Measurements from ENCODE around the gene KAT5.
"Not testable (repeated sequence)": the region's sequence is repeated elsewhere in the genome, so short reads cannot be mapped to it uniquely, and the experiment has no call there.

The KAT5 gene

DNA sequence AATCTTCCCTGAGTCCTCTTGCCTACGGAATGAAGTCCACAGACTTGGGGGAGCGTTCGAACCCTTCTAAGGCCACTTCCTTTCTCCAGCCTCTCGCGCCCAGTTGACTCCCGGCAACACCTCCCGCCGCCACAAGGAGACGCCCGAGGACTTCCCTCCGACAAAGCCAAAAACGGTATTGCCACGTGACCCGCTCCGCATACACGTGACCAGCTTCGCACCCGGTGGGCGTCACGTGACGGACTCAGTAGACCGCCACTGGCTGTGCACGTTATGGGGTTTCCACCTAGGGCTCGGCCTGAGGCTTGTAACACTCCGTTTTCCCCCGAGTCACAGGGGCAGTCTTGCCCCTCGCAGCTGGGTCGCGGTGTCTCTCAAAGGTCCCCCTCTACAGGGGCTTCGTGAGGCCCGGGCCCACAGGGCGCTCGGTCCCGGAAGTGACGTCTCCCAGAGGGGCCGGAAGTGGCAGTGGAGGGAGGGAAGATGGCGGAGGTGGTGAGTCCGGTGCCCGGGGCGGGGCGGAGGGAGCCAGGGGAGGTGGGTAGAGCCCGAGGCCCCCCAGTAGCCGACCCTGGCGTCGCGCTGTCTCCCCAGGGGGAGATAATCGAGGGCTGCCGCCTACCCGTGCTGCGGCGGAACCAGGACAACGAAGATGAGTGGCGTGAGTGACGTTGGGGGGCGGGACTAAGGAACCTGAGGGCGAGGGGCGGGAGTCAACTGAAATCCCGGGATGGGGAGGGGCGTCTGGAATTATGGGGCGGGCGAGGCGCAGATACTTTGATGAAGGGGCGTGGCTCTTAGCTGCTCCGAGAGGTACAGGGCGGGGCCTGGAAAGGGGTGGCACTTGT, at the start of gene KAT5:
Gene KAT5, plus strand, starts transcription at position 468 of the 848 bp plus-strand sequence. Its CDS starts 16 bp downstream, at position 484.
- peak; percentile 99 for DNase-seq (ENCODE audit: low spot score)

DNA sequence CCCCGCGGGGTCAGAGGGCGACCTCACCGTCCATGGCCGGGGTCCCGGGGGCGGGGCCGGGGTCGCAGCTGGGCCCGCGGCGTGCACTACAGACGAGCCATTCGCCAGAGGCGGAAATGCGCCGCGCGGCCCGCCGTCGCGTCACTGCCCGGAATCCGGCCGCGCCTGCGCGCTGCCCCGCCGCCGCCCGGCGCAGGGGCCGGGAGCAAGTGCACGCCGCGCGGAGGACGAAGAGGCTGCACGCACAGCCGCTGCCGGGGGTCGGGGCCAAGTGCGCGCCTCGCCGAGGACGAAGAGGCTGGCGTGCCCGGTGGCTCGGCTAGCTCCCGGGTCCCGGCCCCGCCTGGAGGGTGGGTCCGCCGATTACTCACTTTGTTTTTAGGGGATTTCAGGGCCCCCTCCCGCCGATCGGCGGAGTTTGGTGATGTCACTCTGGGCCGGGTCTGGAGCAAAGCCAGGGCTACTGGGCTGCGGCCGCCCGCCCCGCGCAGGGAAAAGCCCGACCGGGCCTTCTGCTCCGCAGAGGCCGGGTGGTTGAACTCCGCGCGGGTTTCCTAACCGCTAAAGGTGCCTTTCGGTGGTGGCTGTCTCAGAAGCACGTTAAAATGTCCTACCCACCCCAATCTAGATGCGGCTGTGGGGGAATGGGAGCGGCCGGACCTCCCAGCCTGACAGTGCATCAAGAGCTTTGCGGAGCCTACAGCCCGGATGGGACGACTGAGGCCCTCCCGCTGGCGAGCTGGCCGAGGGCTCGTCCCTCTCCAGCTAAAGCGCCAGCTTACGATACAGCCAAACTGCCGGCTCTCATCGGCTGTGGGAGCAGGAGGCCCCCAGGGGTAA, 49.0 kb upstream of the KAT5 start, which contains the start of gene RELA:
Gene RELA, minus strand, starts transcription at position 118 of the 840 bp plus-strand sequence. Its CDS starts 84 bp downstream, at position 34.
- DNase-seq (ENCODE audit: low spot score), result peak; percentile 90

DNA sequence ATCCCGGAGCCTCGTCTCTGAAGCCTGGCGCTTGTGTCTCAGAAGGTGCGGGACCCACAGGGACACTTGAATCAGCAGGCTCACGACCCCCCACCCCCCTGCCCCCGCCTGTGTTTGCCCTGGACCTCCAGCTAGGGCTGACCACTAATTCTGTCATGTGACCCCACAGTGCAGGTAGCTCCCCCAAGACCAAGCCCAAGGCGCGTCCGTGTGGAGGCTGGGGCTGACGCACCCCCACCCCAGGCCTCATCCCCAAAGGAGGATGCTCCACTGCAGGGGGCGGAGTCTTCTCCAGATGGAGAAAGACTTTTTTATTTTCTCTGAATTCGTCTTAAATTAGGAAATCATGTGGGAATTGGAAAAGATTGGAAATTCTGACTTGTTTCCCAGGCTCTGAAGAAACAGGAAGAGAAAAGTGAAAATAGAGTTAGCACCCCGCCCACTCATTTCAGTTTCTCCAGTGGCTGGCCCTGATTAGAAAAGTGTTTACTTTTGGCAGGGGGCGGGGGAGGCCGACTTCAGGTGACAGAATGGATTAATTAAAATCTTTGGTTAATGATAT, 48.3 kb upstream of the KAT5 start:
- DNase-seq (ENCODE audit: low spot score), result peak; percentile 36

DNA sequence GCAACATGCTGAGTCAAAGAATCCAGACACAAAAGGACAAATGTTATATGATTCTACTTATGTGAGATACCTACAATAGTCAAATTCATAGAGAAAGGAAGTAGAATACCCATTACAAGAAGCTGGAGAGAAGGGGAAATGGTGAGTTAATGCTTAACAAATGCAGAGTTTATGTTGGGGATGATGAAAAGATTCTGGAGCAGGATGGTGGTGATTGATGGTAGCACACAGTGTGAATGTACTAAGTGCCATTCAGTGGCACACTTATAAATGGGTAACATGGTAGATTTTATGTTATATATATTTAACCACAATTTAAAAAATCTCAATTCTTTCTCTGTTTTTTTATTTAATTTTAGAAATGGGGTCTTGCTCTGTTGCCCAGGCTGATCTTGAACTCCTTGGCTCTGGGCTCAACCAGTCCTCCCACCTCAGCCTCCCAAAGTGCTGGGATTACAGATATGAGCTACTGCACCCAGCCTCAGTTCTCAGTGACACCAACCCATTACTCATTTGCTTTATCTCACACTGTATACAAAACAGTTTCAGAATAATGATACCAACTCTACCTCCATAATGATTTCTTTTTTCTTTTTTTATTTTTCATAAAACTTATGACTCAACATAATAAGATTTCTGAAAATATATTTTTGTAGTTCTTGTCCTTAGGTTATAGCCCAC, 39.7 kb upstream of the KAT5 start:
- no peak for DNase-seq (ENCODE audit: low spot score)

DNA sequence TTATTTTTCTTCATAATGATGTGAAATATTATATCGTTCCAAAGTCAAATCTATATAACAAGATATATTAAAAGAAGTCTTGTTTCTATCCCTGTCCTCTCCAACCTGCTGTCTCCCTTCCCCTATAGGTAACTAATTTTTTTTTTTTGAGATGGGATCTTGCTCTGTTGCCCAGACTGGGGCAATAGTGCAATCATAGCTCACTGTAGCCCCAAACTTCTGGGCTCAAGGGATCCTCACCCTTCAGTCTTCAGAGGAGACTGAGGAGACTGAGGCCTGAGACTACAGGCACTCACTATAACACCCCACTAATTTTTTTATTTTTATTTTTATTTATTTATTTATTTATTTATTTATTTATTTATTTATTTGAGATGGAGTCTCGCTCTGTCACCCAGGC, 39.1 kb upstream of the KAT5 start:
- no peak for DNase-seq (ENCODE audit: low spot score)

DNA sequence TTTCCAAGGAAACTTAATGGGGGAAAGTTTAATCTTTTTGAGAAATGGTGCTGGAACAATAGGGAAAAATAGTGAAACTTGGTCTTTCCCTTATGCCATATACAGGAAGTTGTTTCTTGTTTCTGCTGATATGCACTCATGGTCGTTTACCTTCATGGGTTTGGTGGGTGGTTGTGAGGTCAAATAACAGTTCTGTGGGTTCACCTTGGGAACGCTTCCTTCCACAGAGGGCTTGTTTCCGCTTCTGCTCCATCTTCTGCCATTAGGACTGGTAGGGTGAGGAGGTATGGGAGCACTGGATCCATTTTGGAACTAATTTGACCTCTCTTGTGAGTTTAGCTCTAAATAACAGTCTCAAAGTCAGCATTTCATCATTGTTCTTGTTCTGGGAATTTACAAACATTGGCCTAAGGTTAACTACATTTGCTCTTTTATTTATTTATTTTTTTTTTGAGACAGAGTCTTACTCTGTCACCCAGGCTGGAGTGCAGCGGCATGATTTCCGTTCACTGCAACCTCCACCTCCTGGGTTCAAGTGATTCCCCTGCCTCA, 31.8 kb upstream of the KAT5 start:
- no peak for DNase-seq (ENCODE audit: low spot score)

DNA sequence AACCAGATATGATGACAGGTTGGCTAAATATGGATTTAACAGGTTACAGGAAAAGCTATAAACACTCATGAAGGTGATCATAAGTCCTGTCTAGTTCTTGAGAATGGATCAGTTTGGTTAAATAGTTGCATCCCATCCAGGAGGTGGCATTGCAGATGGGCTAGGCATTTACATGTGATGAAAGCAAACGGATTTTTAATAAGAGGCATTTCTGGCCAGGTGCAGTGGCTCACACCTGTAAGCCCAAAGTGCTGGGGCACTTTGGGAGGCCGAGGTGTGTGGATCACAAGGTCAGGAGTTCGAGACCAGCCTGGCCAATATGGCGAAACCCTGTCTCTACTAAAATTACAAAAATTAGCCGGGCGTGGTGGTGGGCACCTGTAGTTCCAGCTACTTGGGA, 28.6 kb upstream of the KAT5 start:
- not testable (repeated sequence) for DNase-seq (ENCODE audit: low spot score)

DNA sequence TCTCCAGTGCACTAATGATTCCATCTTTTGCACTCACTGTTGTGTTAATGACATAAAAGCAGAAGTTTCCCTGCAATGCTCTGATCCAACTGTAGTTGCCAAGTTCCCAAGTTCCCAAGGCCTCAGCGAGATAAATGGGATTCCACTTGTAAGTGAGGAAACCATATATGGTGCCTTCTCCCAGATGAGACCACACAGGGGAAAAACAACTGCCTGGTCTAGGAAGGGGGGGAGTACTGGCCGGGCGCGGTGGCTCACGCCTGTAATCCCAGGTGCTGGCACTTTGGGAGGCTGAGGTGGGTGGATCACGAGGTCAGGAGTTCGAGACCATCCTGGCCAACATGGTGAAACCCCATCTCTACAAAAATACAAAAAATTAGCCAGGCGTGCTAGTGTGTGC, 26.1 kb upstream of the KAT5 start:
- DNase-seq (ENCODE audit: low spot score), result no peak

DNA sequence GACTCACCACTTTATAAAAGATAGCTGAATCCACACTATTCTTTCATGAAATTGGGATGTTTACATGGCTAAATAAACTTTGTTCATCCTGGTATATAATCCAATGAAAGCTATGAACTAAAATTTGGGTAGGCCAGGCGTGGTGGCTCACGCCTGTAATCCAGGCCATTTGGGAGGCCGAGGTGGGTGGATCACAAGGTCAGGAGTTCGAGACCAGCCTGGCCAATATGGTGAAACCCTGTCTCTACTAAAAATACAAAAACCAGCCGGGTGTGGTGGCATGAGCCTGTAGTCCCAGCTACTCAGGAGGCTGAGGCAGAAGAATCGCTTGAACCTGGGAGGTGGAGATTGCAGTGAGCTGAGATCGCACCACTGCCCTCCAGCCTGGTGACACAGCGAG, 20.2 kb upstream of the KAT5 start:
- DNase-seq (ENCODE audit: low spot score), result not testable (repeated sequence)

DNA sequence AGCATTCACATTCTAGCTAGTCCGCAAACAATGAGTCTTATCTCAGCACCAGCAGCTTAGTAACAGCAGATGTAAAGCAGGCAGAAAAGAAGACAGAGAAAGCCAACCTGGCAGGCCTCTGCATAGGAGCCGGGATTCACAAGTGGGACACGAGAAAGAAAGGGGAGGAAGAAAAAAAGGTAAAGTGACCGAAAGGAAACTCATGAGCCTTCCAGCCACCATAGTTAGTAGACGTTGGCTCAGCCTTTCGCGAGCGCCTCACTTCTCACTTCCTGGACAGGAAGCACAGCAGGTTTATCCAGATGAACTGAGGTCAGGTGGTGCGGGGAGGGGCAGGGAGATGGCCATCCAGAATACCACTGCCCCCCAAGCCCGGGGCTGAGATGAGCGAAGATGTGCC, 19.7 kb upstream of the KAT5 start:
- DNase-seq (ENCODE audit: low spot score), result no peak

DNA sequence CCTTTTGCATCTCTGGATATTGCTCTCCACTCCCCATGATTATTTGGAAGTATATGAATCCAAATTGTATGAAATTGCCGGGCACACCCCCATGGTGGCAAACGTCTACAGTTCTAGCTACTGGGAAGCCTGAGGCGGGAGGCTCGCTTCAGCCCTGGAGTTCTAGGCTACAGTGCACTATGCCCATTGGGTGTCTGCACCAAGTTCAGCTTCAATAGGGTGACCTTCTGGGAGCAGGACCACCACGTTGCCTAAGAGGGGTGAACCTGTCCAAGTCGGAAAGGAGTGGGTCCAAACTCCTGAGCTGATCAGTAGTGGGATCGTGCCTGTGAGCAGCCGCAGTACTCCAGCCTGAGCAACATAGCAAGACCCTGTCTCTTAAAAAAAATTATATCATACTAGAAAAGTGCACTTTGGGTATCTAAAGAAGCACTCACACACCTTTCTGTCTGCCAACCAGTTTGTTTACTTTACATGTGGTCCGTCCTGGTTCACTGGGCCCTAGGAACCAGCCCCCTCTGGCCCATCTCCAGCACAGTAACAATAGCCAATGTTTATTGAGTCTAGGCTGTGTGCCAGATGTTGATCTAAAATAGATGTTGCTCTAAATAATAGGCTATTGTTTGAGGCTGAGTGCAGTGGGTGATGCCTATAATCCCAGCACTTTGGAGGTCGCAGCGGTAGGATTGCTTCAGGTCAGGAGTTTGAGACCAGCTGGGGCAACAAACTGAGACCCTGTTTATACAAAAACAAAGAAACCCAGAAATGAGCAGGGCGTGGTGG, 16.4 kb upstream of the KAT5 start:
- DNase-seq (ENCODE audit: low spot score), result no peak

DNA sequence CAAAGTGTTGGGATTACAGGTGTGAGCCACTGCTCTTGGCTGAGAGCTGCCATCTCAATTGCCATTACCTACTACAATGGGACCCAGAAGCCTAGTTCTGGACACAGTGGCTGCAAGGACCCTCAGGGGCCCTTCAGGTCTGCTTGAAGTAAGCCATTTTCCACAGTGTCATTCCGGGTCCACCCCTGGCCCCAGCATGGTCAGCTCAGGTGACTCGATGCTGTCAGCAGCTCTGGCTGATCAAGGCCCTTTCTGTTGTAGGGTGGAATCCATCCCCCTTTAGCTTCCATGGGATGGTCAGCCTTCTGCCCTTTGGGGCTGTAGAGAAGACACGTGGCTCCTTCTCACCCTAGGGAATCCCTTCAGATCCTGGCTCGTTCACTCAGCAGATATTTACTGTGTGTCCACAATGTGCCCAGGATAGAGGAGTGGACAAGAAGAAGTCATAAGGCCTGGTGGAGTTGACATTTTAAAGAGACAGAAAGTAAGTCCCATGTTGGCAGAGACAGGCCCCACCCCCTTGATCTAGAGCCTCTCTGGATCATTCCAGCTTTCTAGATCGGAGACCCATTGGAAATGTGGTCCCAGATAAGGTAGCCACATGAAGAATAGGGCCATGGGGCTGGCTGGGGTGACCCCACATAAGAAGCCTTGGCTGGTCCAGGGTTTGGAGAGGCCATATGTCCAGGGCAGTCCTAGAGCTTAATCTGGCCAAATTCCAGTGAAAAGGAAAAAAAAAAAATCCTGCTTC, 15.1 kb upstream of the KAT5 start:
- DNase-seq (ENCODE audit: low spot score), result no peak

DNA sequence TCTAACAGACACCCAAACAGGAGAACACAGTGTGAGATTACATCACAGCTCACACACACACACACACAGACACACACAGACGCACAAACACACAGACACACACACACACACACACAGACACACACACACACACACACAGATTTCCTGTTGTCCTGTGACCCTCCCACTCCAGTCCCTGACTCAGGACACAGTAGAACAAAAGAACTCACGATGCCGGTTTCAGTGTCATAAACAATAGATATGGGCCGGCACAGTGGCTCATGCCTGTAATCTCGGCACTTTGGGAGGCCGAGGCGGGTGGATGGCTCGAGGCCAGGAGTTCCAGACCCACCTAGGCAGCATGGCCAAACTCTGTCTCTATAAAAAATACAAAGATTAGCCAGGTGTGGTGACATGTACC, 13.8 kb upstream of the KAT5 start:
- no peak for DNase-seq (ENCODE audit: low spot score)

DNA sequence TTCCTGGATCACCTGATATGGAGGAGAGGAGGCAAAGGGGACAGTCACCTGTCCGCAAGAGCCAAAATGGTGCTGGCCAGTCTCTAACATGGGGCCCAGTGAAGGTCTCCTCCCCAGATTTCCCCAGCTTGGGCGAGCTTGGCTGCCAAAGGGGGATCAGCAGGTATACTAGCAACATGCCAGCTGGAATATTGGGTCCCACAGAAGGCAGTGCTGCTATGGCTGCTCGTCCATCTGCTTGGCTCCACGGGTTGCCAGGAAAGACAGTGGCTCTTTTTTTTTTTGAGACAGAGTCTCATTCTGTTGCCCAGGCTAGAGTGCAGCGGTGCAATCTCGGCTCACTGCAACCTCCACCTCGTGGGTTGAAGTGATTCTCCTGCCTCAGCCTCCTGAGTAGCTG, 12.7 kb upstream of the KAT5 start:
- no peak for DNase-seq (ENCODE audit: low spot score)

DNA sequence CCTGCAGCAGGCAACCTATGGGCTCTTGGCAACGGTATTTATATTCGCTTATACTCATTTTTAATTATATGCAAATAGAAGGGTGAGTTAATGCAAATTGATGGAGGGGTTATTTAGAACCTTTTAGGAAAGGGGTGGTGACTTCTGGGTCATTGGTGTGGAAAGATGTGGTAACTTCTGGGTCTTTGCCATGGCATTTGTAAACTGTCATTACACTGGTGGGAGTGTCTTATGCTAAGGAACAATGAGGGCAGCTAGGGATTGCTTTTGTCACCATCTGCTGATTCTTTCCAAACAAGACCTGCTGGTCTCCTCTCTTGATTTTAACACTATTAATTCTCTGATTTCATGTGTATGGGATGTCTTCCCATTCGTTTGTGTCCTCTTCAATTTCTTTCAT, 11.7 kb upstream of the KAT5 start:
- no peak for DNase-seq (ENCODE audit: low spot score)

DNA sequence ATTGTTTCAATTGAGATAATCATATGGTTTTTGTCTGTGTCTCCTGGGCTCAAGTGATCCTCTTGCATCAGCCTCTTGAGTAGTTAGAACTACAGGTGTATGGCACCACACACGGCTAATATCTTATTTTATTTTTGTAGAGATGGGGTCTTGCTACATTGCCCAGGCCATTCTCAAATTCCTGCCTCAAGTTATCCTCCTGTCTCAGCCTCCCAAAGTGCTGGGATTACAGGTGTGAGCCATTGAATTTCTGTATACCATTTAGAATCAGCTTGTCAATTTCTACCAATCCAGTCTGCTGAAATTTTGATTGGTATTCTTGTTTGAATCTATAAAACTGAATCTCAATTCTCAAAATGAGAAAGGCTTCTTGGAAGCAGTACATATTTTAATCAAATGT, 10.4 kb upstream of the KAT5 start:
- DNase-seq (ENCODE audit: low spot score), result no peak

DNA sequence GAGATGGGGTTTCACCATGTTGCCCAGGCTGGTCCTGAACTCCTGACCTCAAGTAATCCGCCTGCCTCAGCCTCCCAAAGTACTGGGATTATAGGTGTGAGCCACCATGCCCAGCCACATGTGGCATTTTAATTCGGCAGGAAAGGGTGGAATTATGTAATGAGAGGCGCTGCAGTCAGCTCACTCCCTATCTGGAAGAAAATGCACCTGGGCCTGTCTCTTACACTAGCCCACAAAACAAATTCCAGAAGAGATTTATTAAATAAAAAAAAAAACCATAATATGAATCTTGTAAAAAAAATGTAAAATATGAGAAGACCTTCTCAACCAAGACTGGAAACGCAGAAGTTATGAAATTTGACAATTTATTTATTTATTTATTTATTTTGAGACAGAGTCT, 8.2 kb upstream of the KAT5 start:
- no peak for DNase-seq (ENCODE audit: low spot score)

DNA sequence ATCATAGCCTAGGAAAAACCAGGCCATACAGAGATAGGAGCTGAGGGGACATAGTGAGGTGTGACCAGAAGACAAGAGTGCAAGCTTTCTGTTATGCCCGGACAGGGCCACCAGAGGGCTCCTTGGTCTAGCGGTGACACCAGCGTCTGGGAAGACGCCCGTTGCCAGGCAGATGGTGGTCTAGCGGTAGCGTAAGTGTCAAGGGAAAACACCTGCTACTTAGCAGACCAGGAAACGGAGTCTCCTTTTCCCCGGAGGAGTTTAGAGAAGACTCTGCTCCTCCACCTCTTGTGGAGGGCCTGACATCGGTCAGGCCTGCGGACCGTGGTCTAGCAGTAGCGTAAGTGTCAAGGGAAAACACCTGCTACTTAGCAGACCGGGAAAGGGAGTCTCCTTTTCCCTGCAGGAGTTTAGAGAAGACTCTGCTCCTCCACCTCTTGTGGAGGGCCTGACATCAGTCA, 5.7 kb upstream of the KAT5 start:
- DNase-seq (ENCODE audit: low spot score), result peak; percentile 79

DNA sequence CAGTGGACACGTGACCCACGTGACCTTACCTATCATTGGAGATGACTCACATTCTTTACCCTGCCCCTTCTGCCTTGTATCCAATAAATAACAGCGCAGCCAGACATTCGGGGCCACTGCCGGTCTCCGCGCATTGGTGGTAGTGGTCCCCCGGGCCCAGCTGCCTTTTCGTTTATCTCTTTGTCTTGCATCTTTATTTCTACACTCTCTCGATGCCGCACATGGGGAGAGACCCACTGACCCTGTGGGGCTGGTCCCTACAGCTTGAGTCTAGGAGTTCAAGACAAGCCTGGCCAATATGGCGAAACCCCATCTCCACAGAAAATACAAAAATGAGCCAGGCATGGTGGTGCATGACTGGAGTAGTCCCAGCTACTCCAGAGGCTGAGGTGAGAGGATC, 5.0 kb upstream of the KAT5 start:
- DNase-seq (ENCODE audit: low spot score), result not testable (repeated sequence)

DNA sequence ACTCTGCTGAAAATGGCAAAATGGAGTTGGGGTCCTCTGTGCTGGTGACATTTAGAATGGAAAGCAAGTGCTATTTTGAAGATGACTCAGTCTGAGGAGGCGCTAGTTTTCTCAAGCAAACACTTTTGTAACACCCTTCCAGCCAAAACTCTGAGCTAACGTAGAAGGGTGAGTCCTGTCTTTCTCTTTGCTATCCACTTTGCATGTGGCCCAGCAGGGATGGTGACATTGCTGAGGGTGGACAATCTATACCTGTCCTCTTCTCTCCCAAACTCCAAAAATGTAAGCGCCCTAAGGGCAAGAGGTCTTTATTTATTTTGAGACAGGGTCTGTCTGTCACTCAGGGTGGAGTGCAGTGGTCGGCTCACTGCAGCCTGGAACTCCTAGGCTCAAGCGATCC, 3.6 kb upstream of the KAT5 start:
- DNase-seq (ENCODE audit: low spot score), result no peak
